ENCODE data around the gene AFF4.
"Not testable (repeated sequence)": the region's sequence is repeated elsewhere in the genome, so short reads cannot be mapped to it uniquely, and the experiment has no call there.

AFF4 gene, protein sequence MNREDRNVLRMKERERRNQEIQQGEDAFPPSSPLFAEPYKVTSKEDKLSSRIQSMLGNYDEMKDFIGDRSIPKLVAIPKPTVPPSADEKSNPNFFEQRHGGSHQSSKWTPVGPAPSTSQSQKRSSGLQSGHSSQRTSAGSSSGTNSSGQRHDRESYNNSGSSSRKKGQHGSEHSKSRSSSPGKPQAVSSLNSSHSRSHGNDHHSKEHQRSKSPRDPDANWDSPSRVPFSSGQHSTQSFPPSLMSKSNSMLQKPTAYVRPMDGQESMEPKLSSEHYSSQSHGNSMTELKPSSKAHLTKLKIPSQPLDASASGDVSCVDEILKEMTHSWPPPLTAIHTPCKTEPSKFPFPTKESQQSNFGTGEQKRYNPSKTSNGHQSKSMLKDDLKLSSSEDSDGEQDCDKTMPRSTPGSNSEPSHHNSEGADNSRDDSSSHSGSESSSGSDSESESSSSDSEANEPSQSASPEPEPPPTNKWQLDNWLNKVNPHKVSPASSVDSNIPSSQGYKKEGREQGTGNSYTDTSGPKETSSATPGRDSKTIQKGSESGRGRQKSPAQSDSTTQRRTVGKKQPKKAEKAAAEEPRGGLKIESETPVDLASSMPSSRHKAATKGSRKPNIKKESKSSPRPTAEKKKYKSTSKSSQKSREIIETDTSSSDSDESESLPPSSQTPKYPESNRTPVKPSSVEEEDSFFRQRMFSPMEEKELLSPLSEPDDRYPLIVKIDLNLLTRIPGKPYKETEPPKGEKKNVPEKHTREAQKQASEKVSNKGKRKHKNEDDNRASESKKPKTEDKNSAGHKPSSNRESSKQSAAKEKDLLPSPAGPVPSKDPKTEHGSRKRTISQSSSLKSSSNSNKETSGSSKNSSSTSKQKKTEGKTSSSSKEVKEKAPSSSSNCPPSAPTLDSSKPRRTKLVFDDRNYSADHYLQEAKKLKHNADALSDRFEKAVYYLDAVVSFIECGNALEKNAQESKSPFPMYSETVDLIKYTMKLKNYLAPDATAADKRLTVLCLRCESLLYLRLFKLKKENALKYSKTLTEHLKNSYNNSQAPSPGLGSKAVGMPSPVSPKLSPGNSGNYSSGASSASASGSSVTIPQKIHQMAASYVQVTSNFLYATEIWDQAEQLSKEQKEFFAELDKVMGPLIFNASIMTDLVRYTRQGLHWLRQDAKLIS

DNA sequence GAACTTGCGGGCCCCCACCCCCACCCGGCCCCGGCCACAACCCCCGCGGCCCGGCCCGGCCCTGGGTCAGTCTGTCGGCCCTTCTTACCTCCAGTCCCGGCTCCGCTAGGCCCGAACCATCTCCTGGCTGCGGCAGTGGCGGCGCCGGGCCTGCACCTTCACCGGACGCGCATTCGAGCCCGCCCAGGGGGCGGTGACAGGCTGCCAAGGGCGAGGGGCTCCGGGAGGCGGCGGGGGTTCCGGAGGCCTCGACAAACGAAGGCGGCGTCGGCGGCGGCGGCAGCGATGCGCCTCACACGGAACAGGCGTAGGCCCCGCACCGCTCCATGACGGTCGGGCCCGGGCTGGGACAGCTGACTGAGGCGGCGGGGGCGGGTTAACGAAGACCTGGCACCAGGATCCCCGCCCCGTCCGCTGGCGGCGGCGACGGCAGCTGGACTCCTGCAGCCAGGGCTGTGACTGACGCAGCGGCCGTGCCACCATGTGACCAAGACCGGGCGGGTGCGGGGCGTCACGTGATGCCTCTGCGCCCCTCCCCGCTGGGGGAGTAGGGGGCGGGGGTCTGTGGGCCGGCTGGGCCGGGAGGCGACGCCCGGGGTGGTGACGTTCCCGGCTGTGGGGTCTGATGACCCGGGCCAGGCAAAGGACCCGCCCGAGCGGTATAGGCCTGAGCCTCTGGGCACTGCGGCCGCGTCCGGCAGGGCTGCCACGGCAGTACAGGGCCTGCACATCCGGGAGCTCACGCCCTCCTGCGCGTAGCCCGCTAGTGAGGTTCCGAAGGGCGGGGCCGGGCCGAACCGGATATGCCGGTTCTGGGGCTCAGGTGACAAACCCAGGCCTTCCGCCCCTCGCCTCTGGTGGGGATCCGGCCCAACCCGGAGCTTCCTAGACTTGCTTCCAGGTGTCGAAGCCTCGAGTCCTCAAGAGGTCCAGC lies at the start of gene AFF4:
Gene AFF4 (minus strand): TSS at position 464 of the 934 bp plus-strand sequence. CDS start 26,445 bp downstream, outside the sequence.
- Histone ChIP-seq H3K4me3 (ENCODE audit: low read length) (peak within 1 kb of the TSS; percentile 87), H3K27ac (ENCODE audit: low read depth, low read length) (peak within 1 kb of the TSS; percentile 99), H3K36me3 (ENCODE audit: control insufficient read depth, insufficient read depth, low read length) (no peaks in the 10 kb centered on the region), H3K4me1 (ENCODE audit: control insufficient read depth, insufficient read depth, low read length) (no peaks in the 10 kb centered on the region), H3K27me3 (ENCODE audit: control insufficient read depth, insufficient read depth, low read length) (no peaks in the 10 kb centered on the region), H3K9ac (ENCODE audit: low read length) (peak within 1 kb of the TSS; percentile 82)

DNA sequence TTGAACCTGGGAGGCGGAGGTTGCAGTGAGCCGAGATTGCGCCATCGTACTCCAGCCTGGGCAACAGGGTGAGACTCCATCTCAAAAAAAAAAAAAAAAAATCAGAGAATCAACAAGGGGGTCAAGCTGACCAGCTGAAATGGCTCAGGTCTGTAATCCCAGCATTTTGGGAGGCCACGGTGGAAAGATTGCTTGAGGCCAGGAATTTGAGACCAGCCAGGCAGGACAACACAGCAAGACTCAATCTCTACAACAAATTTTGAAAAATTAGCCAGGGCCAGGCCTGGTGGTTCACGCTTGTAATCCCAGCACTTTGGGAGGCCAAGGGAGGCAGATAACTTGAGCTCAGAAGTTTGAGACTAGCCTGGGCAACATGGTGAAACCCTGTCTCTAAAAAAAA lies 45.0 kb upstream of the AFF4 start:
- H3K9ac ChIP-seq (ENCODE audit: low read length); H3K4me3 ChIP-seq (ENCODE audit: low read length); H3K36me3 ChIP-seq (ENCODE audit: control insufficient read depth, insufficient read depth, low read length); H3K27me3 ChIP-seq (ENCODE audit: control insufficient read depth, insufficient read depth, low read length); H3K4me1 ChIP-seq (ENCODE audit: control insufficient read depth, insufficient read depth, low read length); H3K27ac ChIP-seq (ENCODE audit: low read depth, low read length): not testable (repeated sequence)

DNA sequence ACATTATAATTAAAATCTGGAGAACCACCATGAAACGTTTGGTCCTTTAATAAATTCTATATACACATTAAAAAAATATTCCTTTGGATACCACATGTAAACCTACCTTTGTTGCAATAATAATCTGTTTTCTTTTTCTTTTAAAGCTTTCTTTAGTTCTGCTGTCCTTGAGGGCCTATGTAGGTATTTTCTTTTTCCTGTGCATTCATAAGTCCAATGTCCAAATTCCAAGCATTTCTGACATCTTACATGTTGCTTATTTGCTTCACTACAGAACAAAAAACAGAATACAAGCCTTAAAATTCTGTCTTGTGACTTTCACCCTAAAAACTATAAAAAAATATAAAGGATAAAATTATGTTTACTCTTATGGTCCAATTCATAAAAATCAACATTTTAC lies 43.2 kb upstream of the AFF4 start:
- Histone ChIP-seq H3K27me3 (ENCODE audit: control insufficient read depth, insufficient read depth, low read length) (no peaks in the 10 kb centered on the region), H3K9ac (ENCODE audit: low read length) (no peak overlapping the region), H3K4me1 (ENCODE audit: control insufficient read depth, insufficient read depth, low read length) (no peaks in the 10 kb centered on the region), H3K4me3 (ENCODE audit: low read length) (no peak overlapping the region), H3K36me3 (ENCODE audit: control insufficient read depth, insufficient read depth, low read length) (peaks cover 3% of the 10 kb centered on the region), H3K27ac (ENCODE audit: low read depth, low read length) (no peak overlapping the region)

DNA sequence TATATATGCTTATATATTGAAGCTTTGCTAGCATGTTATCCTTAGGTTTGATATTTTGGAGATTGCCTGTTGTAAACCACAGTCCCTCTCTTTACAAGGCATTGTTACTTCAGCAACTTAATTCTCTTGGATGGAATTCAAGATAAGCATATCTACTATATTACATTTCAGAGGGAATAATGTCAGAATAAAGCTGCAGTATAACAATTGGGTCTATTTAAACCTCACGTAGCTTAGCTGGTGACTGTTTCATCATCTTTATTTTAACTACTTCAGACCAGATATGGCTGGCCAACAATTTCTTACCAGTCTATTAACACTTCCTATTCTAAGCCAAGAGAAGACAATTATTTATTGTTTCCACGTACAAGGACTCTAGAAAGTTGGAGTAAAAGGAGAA lies 35.8 kb upstream of the AFF4 start:
- Histone ChIP-seq H3K4me3 (ENCODE audit: low read length) (no peak overlapping the region), H3K4me1 (ENCODE audit: control insufficient read depth, insufficient read depth, low read length) (no peaks in the 10 kb centered on the region), H3K27me3 (ENCODE audit: control insufficient read depth, insufficient read depth, low read length) (no peaks in the 10 kb centered on the region), H3K27ac (ENCODE audit: low read depth, low read length) (no peak overlapping the region), H3K36me3 (ENCODE audit: control insufficient read depth, insufficient read depth, low read length) (peaks cover 3% of the 10 kb centered on the region), H3K9ac (ENCODE audit: low read length) (no peak overlapping the region)

DNA sequence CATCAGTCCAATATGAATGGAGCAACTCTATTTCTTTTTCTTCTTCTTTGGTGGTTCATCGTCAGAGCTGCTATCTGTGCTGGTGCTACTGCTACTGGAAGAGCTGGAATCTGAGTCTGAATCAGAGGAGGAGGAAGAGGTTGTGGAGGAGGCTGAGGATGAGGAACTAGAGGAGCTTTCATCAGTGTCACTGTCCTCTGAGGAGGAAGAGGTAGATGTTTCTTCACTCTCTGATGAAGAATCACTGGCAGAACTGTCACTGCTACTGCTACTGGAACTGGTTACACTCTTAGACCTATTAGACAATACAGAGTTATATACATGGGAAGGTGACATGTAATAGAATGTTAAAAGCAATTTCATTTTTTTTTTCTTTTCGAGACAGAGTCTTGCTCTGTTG lies 35.1 kb upstream of the AFF4 start:
- Histone ChIP-seq H3K27me3 (ENCODE audit: control insufficient read depth, insufficient read depth, low read length) (no peaks in the 10 kb centered on the region), H3K27ac (ENCODE audit: low read depth, low read length) (no peak overlapping the region), H3K4me3 (ENCODE audit: low read length) (no peak overlapping the region), H3K9ac (ENCODE audit: low read length) (no peak overlapping the region), H3K36me3 (ENCODE audit: control insufficient read depth, insufficient read depth, low read length) (peaks cover 3% of the 10 kb centered on the region), H3K4me1 (ENCODE audit: control insufficient read depth, insufficient read depth, low read length) (no peaks in the 10 kb centered on the region)

DNA sequence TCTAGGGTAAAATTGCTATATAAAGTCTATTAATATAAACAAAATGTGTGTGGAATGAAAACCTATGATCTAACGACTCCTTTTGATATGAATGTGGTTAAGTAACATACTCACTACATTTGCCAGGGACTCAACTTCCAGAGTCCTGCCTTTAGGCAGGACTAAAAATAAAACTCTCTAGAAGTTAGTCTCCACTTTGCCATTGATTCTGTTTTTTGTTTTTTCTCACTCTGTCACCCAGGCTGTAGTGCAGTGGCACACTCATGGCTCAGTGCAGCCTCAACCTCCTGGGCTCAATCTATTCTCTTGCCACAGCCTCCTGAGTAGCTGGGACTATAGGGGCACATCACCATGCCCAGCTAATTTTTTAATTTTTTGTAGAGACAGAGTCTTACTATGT lies 32.9 kb upstream of the AFF4 start:
- Histone ChIP-seq H3K36me3 (ENCODE audit: control insufficient read depth, insufficient read depth, low read length) (no peaks in the 10 kb centered on the region), H3K4me3 (ENCODE audit: low read length) (no peak overlapping the region), H3K4me1 (ENCODE audit: control insufficient read depth, insufficient read depth, low read length) (no peaks in the 10 kb centered on the region), H3K27ac (ENCODE audit: low read depth, low read length) (no peak overlapping the region), H3K9ac (ENCODE audit: low read length) (no peak overlapping the region), H3K27me3 (ENCODE audit: control insufficient read depth, insufficient read depth, low read length) (no peaks in the 10 kb centered on the region)

DNA sequence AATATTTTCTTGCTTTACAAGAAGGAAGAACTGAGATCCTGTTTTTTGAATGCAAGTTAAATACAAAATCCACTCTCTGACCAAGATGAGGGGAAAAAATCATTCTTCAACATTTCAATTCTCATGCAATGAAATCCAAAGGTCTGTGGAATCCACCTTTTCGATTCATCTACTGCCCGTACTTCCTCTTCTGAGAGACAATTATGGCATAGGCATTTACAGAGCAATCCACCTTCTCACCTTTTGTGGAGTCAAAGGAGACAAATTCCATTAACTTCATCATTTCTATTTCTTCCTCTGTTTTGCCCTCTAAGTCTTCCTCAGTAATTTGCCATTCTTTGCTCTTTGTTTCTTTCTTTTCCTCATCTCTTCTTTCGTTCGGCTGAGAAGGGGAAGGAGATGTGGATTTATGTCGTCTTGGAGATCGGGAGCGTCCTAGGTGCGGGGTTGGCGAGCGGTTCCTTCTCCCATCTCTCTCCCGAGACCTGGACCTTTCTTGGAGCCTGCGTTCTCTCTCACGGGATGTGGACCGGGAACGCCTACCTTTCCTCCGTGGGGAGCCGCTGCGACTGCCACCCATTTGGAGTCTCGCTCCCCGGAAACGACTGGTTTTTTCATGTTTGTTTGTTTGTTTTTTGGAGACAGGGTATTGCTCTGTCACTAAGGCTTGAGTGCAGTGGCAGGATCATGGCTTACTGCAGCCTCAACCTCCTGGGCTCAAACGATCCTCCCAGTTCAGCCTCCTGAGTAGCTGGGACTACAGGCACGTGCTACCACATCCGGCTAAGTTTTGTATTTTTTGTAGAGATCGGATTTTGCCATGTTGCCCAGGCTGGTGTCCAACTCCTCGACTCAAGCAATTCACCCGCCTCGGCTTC lies 24.3 kb upstream of the AFF4 start:
- Histone ChIP-seq H3K36me3 (ENCODE audit: control insufficient read depth, insufficient read depth, low read length) (no peaks in the 10 kb centered on the region), H3K4me3 (ENCODE audit: low read length) (no peak overlapping the region), H3K4me1 (ENCODE audit: control insufficient read depth, insufficient read depth, low read length) (no peaks in the 10 kb centered on the region), H3K9ac (ENCODE audit: low read length) (no peak overlapping the region), H3K27ac (ENCODE audit: low read depth, low read length) (no peak overlapping the region), H3K27me3 (ENCODE audit: control insufficient read depth, insufficient read depth, low read length) (no peaks in the 10 kb centered on the region)

DNA sequence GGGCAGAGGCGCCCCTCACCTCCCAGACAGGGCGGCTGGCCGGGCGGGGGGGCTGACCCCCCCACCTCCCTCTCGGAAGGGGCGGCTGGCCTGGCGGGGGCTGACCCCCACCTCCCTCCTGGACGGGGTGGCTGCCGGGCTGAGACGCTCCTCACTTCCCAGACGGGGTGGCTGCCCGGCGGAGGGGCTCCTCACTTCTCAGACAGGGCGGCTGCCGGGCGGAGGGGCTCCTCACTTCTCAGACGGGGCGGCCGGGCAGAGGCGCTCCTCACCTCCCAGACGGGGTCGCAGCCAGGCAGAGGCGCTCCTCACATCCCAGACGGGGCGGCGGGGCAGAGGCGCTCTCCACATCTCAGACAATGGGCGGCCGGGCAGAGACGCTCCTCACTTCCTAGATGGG lies 19.5 kb upstream of the AFF4 start:
- not testable (repeated sequence) for H3K27me3 ChIP-seq (ENCODE audit: control insufficient read depth, insufficient read depth, low read length); H3K9ac ChIP-seq (ENCODE audit: low read length); H3K27ac ChIP-seq (ENCODE audit: low read depth, low read length); H3K4me1 ChIP-seq (ENCODE audit: control insufficient read depth, insufficient read depth, low read length); H3K4me3 ChIP-seq (ENCODE audit: low read length); H3K36me3 ChIP-seq (ENCODE audit: control insufficient read depth, insufficient read depth, low read length)

DNA sequence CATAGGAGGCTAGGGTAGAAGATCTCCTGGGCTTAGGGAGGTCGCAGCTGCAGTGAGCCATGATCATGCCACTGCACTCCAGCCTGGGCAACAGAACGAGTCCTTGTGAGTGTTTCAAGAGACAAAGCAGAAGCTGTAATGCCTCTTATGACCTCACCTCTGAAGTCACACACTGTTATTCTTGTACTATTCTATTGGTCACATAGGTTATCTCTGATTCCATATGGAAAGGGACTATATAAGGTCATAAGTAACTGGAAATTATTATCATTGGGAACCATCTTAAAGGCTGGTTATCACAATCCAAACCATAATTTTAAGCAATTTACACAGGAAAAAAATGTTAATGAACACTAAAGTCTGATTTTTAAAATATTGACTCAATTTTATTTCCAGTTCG lies 17.9 kb upstream of the AFF4 start:
- Histone ChIP-seq H3K27me3 (ENCODE audit: control insufficient read depth, insufficient read depth, low read length) (no peaks in the 10 kb centered on the region), H3K9ac (ENCODE audit: low read length) (no peak overlapping the region), H3K4me3 (ENCODE audit: low read length) (no peak overlapping the region), H3K4me1 (ENCODE audit: control insufficient read depth, insufficient read depth, low read length) (no peaks in the 10 kb centered on the region), H3K27ac (ENCODE audit: low read depth, low read length) (no peak overlapping the region), H3K36me3 (ENCODE audit: control insufficient read depth, insufficient read depth, low read length) (no peaks in the 10 kb centered on the region)

DNA sequence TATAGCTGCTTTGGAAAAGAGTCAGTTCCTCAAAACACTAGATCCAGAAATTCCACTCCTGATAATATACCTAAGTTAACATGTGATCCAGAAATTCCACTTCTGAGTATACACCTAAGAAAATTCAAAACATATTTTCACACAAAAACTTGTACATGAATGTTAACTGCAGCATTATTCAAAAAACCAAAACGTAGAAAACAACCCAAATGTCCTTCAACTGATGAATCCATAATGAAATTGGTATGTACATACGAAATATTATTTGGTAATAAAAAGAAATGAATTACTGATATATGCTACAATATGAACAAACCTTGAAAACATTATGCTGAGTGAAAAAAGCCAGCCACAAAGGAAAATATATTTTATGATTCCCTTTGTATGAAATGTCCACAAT lies 16.5 kb upstream of the AFF4 start:
- no peaks in the 10 kb centered on the region for H3K36me3 ChIP-seq (ENCODE audit: control insufficient read depth, insufficient read depth, low read length)
- H3K4me3 ChIP-seq (ENCODE audit: low read length) = no peak overlapping the region
- no peak overlapping the region for H3K27ac ChIP-seq (ENCODE audit: low read depth, low read length)
- no peaks in the 10 kb centered on the region for H3K4me1 ChIP-seq (ENCODE audit: control insufficient read depth, insufficient read depth, low read length)
- H3K27me3 ChIP-seq (ENCODE audit: control insufficient read depth, insufficient read depth, low read length) = no peaks in the 10 kb centered on the region
- no peak overlapping the region for H3K9ac ChIP-seq (ENCODE audit: low read length)

DNA sequence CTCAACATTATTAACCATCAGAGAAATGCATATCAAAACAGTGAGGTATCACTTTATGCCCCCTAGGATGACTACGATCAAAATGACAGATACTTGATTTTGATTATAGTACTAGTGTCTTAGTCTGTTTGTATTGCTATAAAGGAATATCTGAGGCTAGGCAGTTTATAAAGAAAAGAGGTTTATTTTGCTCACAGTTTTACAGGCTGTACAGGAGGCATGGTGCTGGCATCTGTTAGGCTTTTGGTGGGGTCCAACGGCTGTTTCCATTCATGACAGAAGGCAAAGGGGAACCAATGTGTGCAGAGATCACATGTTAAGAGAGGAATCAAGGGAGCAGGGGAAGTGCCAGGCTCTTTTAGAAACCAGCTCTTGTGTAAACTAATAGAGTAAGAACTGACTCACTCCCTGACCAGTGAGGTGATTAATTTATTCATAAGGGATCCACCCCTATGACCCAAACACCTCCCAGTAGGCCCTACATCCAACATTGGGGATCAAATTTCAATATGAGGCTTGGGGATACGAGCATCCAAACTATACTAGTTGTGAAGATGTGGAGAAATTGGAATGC lies 16.0 kb upstream of the AFF4 start:
- Histone ChIP-seq H3K4me3 (ENCODE audit: low read length) (no peak overlapping the region), H3K36me3 (ENCODE audit: control insufficient read depth, insufficient read depth, low read length) (no peaks in the 10 kb centered on the region), H3K27ac (ENCODE audit: low read depth, low read length) (no peak overlapping the region), H3K9ac (ENCODE audit: low read length) (no peak overlapping the region), H3K4me1 (ENCODE audit: control insufficient read depth, insufficient read depth, low read length) (no peaks in the 10 kb centered on the region), H3K27me3 (ENCODE audit: control insufficient read depth, insufficient read depth, low read length) (no peaks in the 10 kb centered on the region)
